HG03280 (cell line): ENCODE data around the gene HAS3.
"Not testable (repeated sequence)": the region's sequence is repeated elsewhere in the genome, so short reads cannot be mapped to it uniquely, and the experiment has no call there.

ENCODE experiments used
- ATAC-seq: cut with Tn5 transposase; IDR thresholded peaks from one replicate; pipeline ENCODE4 v1.9.1; 2021; ENCODE audit warnings: mild to moderate bottlenecking, moderate library complexity; ENCODE audit not compliant: unreplicated experiment

The HAS3 gene

GRCh38 chr16:69141014-69141413 lies 35.6 kb downstream of the HAS3 start:
- ATAC-seq: no peak

- no peak for ATAC-seq
Measured at GRCh38 chr16:69141936-69142335, 36.5 kb downstream of the HAS3 start.

GRCh38 chr16:69143116-69143515 lies 37.7 kb downstream of the HAS3 start:
- ATAC-seq: no peak

GRCh38 chr16:69145658-69146057 lies 40.2 kb downstream of the HAS3 start:
- no peak for ATAC-seq

- not testable (repeated sequence) for ATAC-seq
Measured at GRCh38 chr16:69149621-69150020, 44.2 kb downstream of the HAS3 start.

- no peak for ATAC-seq
Measured at GRCh38 chr16:69150146-69150865, 44.9 kb downstream of the HAS3 start.

GRCh38 chr16:69157196-69157595 lies 51.7 kb downstream of the HAS3 start:
- no peak for ATAC-seq

GRCh38 chr16:69160192-69160591 lies 54.7 kb downstream of the HAS3 start:
- no peak for ATAC-seq

- no peak for ATAC-seq
Measured at GRCh38 chr16:69165584-69165983, 60.1 kb downstream of the HAS3 start.

GRCh38 chr16:69166221-69166833 lies 60.9 kb downstream of the HAS3 start:
- ATAC-seq: no peak

GRCh38 chr16:69166946-69167930 lies 61.8 kb downstream of the HAS3 start:
- ATAC-seq: no peak
